GM23338 (cell line): ENCODE data around the gene SMYD3. TPM values are rescaled to one million over a fixed set of nuclear protein-coding genes. Genes with fewer than 3 reads are reported as not detected.

Experiments
- ATAC-seq: fragments of 200-7000 bp; cut with Tn5 transposase; 3 replicates; pipeline ENCODE4 v1.9.1; 2020
- DNase-seq: peaks from one replicate; pipeline ENCODE4 v3.0.0-alpha.2; 2015; ENCODE audit warnings: low spot score
- H2AFZ ChIP-seq: fragments of 200-600 bp; sonication (generic); 2 replicates; pipeline ENCODE4 v1.8.0; 2016; ENCODE audit warnings: antibody characterized with exemption, mild to moderate bottlenecking, moderate library complexity
- H3F3A ChIP-seq: fragments of 200-600 bp; sonication (generic); replicated peaks from 2 replicates; pipeline ENCODE4 v1.8.0; 2017; ENCODE audit warnings: antibody characterized with exemption, mixed run types, low read depth
- H3K27ac ChIP-seq: fragments of 200-600 bp; sonication (generic); 2 replicates; pipeline ENCODE4 v1.6.1; 2016; ENCODE audit warnings: low read depth
- H3K27me3 ChIP-seq: fragments of 200-600 bp; sonication (generic); 2 replicates; pipeline ENCODE4 v1.8.0; 2016; ENCODE audit warnings: mild to moderate bottlenecking, mixed run types, moderate library complexity; ENCODE audit not compliant: insufficient read depth
- H3K36me3 ChIP-seq: fragments of 200-600 bp; sonication (generic); 2 replicates; pipeline ENCODE4 v1.8.0; 2016; ENCODE audit warnings: mild to moderate bottlenecking; ENCODE audit not compliant: insufficient read depth
- H3K4me1 ChIP-seq: fragments of 200-600 bp; sonication (generic); 2 replicates; pipeline ENCODE4 v1.8.0; 2016; ENCODE audit warnings: mild to moderate bottlenecking, moderate library complexity; ENCODE audit not compliant: insufficient read depth
- H3K4me2 ChIP-seq: fragments of 200-600 bp; sonication (generic); 2 replicates; pipeline ENCODE4 v1.7.1; 2017; ENCODE audit warnings: mixed run types
- H3K4me3 ChIP-seq: fragments of 200-600 bp; sonication (generic); 2 replicates; pipeline ENCODE4 v1.6.1; 2016; ENCODE audit warnings: mixed run types
- H3K79me2 ChIP-seq: fragments of 200-600 bp; sonication (generic); replicated peaks from 2 replicates; pipeline ENCODE4 v1.8.0; 2017; ENCODE audit warnings: mild to moderate bottlenecking; ENCODE audit not compliant: insufficient read depth
- H3K9me2 ChIP-seq: fragments of 200-600 bp; sonication (generic); 2 replicates; pipeline ENCODE4 v1.8.0; 2017; ENCODE audit not compliant: insufficient read depth
- H4K20me1 ChIP-seq: fragments of 200-600 bp; sonication (generic); replicated peaks from 2 replicates; pipeline ENCODE4 v1.8.0; 2017; ENCODE audit warnings: mild to moderate bottlenecking; ENCODE audit not compliant: insufficient read depth
- H3K27ac Mint-ChIP-seq: 2 replicates; pipeline ENCODE4 v1.8.0; 2020; ENCODE audit warnings: inconsistent platforms, mild to moderate bottlenecking, moderate library complexity, mixed read lengths
- H3K27me3 Mint-ChIP-seq: 3 replicates; pipeline ENCODE4 v1.8.0; 2022; ENCODE audit warnings: low read depth, mild to moderate bottlenecking, moderate library complexity, mixed read lengths, inconsistent platforms; ENCODE audit not compliant: insufficient read depth, poor library complexity
- H3K36me3 Mint-ChIP-seq: 3 replicates; pipeline ENCODE4 v1.8.0; 2021; ENCODE audit warnings: low read depth, mild to moderate bottlenecking, inconsistent platforms, moderate library complexity, mixed read lengths
- H3K4me1 Mint-ChIP-seq: 3 replicates; pipeline ENCODE4 v1.8.0; 2020; ENCODE audit warnings: mild to moderate bottlenecking, inconsistent platforms, mixed read lengths
- H3K4me3 Mint-ChIP-seq: 3 replicates; pipeline ENCODE4 v1.8.0; 2021; ENCODE audit warnings: moderate library complexity, mild to moderate bottlenecking, inconsistent platforms, mixed read lengths
- H3K9me3 Mint-ChIP-seq: 3 replicates; pipeline ENCODE4 v1.8.0; 2020; ENCODE audit warnings: moderate library complexity, mild to moderate bottlenecking, inconsistent platforms, mixed read lengths
- CREB1 ChIP-seq: fragments of 250-450 bp; sonication (Bioruptor Pico); IDR thresholded peaks from 2 replicates; pipeline ENCODE4 v1.5.0; 2020; ENCODE audit warnings: low read depth, mild to moderate bottlenecking, moderate library complexity
- ETS1 ChIP-seq: IDR thresholded peaks from 2 replicates; pipeline ENCODE4 v1.6.1; 2016; ENCODE audit warnings: antibody characterized with exemption
- EZH2phosphoT487 ChIP-seq: fragments of 200-600 bp; sonication (generic); IDR thresholded peaks from one replicate; pipeline ENCODE4 v1.8.1; 2018; ENCODE audit warnings: antibody characterized with exemption; ENCODE audit not compliant: unreplicated experiment
- NANOG ChIP-seq: IDR thresholded peaks from 2 replicates; pipeline ENCODE4 v1.6.1; 2016; ENCODE audit warnings: antibody characterized with exemption, borderline replicate concordance
- REST ChIP-seq: IDR thresholded peaks from one replicate; pipeline ENCODE4 v1.6.1; 2018; ENCODE audit warnings: antibody characterized with exemption; ENCODE audit not compliant: unreplicated experiment
- STAT1 ChIP-seq: IDR thresholded peaks from one replicate; pipeline ENCODE4 v1.6.1; 2016; ENCODE audit warnings: antibody characterized with exemption; ENCODE audit not compliant: unreplicated experiment
- ZNF114 ChIP-seq: fragments of 250-450 bp; sonication (Bioruptor Pico); IDR thresholded peaks from 2 replicates; pipeline ENCODE4 v1.5.0; 2020; ENCODE audit warnings: mild to moderate bottlenecking, moderate library complexity
- ZNF462 ChIP-seq: fragments of 250-450 bp; sonication (Bioruptor Pico); IDR thresholded peaks from 2 replicates; pipeline ENCODE4 v1.5.0; 2020; ENCODE audit warnings: mild to moderate bottlenecking, moderate library complexity
- polyA plus RNA-seq: library from polyadenylated mRNA; unstranded; fragments of >200 nt; fragmentation: Nextera tagmentation; extraction: Ambion mirVana; gene quantifications from 2 replicates; pipeline ENCODE4 v1.2.1, GENCODE V29; 2016
- total RNA-seq: library from RNA; depleted of rRNA; stranded (reverse); fragments of >200 nt; shearing (Covaris generic); gene quantifications from 2 replicates; pipeline ENCODE4 v1.2.3, GENCODE V29; 2014

SMYD3 gene
- total and polyA plus RNA-seq, 2 experiments from 2014 or later, result 31.8 to 34.4 TPM

GRCh38 chr1:245773344-245773743 lies 733.7 kb downstream of the SMYD3 start (continued):
- no peak for TF ChIP-seq REST
- no peak for TF ChIP-seq ZNF114 (CRISPR knock-in tag)
- no peak for TF ChIP-seq CREB1
- TF ChIP-seq NANOG, result no peak
- TF ChIP-seq ETS1, result no peak

GRCh38 chr1:245772739-245773138 lies 734.3 kb downstream of the SMYD3 start:
- H3F3A ChIP-seq, result no peaks in the 10 kb centered on the region
- H3K27ac ChIP-seq, result no peak overlapping the region
- H4K20me1 ChIP-seq, result no peaks in the 10 kb centered on the region
- H3K79me2 ChIP-seq, result no peaks in the 10 kb centered on the region
- no peak overlapping the region for H3K4me2 ChIP-seq
- no peaks in the 10 kb centered on the region for H3K4me1 ChIP-seq
- H3K36me3 Mint-ChIP-seq, result no peaks in the 10 kb centered on the region
- ATAC-seq (no peak), DNase-seq (no peak)
- H3K9me2 ChIP-seq, result no peaks in the 10 kb centered on the region
- peaks cover 5% of the 10 kb centered on the region for H3K4me1 Mint-ChIP-seq
- H3K4me3 Mint-ChIP-seq, result no peak overlapping the region
- no peak overlapping the region for H2AFZ ChIP-seq
- no peaks in the 10 kb centered on the region for H3K36me3 ChIP-seq
- H3K9me3 Mint-ChIP-seq, result no peaks in the 10 kb centered on the region
- H3K27ac Mint-ChIP-seq, result no peak overlapping the region
- no peak overlapping the region for H3K4me3 ChIP-seq
- H3K27me3 Mint-ChIP-seq, result no peaks in the 10 kb centered on the region
- no peaks in the 10 kb centered on the region for H3K27me3 ChIP-seq
- TF ChIP-seq EZH2phosphoT487, result no peak

GRCh38 chr1:245772325-245772724 lies 734.8 kb downstream of the SMYD3 start:
- no peaks in the 10 kb centered on the region for H3K9me3 Mint-ChIP-seq
- Histone ChIP-seq H3K36me3 (no peaks in the 10 kb centered on the region), H2AFZ (no peak overlapping the region), H3K4me2 (no peak overlapping the region), H3K4me1 (no peaks in the 10 kb centered on the region), H3F3A (no peaks in the 10 kb centered on the region), H3K27ac (no peak overlapping the region), H3K79me2 (no peaks in the 10 kb centered on the region), H3K4me3 (no peak overlapping the region), H4K20me1 (no peaks in the 10 kb centered on the region), H3K9me2 (no peaks in the 10 kb centered on the region), H3K27me3 (no peaks in the 10 kb centered on the region)
- no peaks in the 10 kb centered on the region for H3K27me3 Mint-ChIP-seq
- H3K36me3 Mint-ChIP-seq, result no peaks in the 10 kb centered on the region
- no peak for ATAC-seq
- DNase-seq, result no peak
- H3K4me1 Mint-ChIP-seq, result peaks cover 5% of the 10 kb centered on the region
- H3K4me3 Mint-ChIP-seq, result no peak overlapping the region
- no peak overlapping the region for H3K27ac Mint-ChIP-seq
- no peak for TF ChIP-seq ZNF462
- no peak for TF ChIP-seq STAT1
